Glomerular visceral epithelial cell (primary cell): ENCODE results near the gene DUSP3.
"Not testable (repeated sequence)": the region's sequence is repeated elsewhere in the genome, so short reads cannot be mapped to it uniquely, and the experiment has no call there.

Source experiments
- DNase-seq: peaks from one replicate; pipeline ENCODE4 v3.0.0-alpha.2; 2016; ENCODE audit errors: extremely low spot score

The DUSP3 gene

GRCh38 chr17:43801844-43802243 lies 23.1 kb upstream of the DUSP3 start:
- DNase-seq, result no peak

GRCh38 chr17:43800736-43801135 lies 22.0 kb upstream of the DUSP3 start:
- no peak for DNase-seq

GRCh38 chr17:43799047-43799446 lies 20.3 kb upstream of the DUSP3 start:
- no peak for DNase-seq

- not testable (repeated sequence) for DNase-seq
Observed at GRCh38 chr17:43798024-43798423, 19.2 kb upstream of the DUSP3 start.

- not testable (repeated sequence) for DNase-seq
Observed at GRCh38 chr17:43792668-43793067, 13.9 kb upstream of the DUSP3 start.

- peak; percentile 69 for DNase-seq
Observed at GRCh38 chr17:43791589-43791988, 12.8 kb upstream of the DUSP3 start.

GRCh38 chr17:43790311-43790940 lies 11.6 kb upstream of the DUSP3 start:
- DNase-seq, result no peak

DNA sequence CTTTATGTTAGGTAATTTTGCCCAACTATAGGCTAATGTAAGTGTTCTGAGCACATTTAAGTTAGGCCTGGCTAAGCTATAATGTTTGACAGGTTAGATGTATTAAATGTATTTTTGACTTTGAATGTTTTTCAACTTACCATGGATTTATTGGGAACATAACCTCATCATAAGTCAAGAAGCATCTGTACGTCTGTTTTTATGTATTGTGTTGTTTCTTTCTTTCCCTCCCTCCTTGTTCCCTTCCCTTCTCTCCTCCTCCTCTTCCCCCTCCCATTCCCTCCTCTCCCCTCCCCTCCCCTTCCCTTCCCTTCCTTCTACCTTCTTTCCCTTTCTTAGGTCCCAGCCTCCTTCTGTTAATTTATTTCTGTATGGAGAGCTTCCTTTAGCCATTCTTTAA lies 10.7 kb upstream of the DUSP3 start:
- no peak for DNase-seq

- no peak for DNase-seq
Observed at GRCh38 chr17:43788540-43788939, 9.8 kb upstream of the DUSP3 start.

DNA sequence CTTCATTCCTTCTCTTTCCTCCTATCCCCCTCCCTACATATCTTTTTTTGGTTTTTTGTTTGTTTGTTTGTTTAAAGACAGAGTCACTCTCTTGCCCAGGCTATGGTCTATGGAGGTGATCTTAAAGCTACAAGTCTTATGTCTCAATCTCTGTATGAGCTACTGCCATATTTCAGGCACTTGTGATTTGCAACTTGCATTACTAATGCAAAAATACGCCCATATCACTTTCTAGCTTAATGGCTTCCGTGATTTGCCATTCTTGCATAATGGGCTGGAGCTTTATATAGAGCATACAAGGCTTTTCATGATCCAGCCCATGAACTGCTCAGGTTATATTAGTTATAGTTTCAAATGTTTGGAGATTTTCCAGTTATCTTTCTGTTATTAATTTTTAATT lies 9.0 kb upstream of the DUSP3 start:
- no peak for DNase-seq

- peak; percentile 25 for DNase-seq
Observed at GRCh38 chr17:43784628-43785101, 5.9 kb upstream of the DUSP3 start.

DNA sequence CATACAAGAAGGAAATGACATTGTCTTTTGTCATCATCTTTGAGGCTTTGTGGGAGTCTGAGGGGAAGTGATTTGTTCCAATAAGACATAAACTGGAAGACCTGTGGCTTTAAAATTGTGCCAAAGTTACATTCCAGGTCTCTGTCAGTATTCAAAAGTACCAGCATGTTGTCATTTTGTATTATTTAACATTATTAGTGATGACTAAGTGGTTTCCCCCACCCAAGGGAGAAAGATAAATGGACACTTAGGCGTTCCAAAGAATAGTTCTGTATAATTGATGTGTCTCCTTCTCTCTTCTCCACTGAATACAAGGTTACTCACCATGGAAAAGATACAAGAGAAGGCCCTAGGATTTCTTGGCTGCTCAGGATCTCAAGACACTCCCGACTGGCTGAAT lies 5.3 kb upstream of the DUSP3 start:
- peak; percentile 30 for DNase-seq

DNA sequence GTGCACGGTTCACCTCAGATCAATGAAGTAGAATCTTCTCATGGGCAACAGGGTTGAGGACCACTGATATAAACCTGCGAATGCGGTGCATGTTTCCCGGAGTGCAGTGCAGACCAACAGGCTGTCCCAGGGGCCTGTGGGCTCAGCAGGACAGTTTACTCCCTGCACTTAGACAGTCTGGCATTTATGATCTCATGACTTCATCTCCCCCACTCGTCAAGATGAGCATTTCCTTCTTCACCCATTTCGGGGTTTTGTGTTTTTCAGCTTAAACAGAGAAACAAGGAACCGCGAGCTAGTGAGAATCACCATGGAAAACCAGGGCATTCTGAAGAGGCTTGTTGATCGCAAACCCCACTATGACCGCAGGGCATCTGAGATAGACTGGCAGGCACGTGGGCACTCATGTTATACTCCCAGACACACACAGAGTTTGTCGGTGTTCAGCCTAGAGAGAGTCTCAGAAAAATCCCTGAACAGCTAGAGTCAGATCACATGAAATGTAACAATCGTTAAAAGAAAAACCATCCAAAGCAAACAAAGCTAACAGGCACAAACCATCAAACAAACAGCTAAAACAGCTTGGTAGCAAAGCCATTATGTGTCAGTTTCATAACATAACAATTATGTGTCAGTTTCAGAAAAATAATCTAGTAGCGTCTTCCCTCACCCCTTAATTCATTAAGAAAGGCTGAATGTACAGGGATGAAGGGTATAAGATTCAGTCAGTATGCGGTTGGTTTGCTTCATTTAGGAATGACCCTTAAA lies 4.3 kb upstream of the DUSP3 start:
- DNase-seq, result no peak

DNA sequence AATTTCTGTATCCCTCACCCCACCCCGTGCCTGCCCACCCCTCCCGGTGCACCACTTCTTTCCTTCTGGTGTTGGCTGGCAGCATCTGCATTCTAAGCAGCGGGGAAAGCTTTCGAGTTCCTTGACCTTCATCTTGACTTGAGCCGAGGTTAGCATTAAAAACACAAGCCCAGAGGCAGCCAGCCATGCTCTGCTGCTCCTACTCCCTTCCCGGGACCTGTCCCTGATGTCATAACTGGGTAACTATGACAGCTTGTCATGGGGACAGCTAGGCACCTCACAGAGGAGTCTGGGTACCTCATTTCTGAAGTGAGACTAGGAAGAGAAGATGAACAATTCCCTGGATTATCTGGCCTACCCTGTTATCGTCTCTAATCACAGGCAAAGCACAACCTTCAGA lies 1.4 kb upstream of the DUSP3 start, which contains the start of gene CFAP97D1:
Gene CFAP97D1, plus strand, starts transcription at position 301 of the 400 bp plus-strand sequence. Its CDS starts 28 bp downstream, at position 329.
- DNase-seq, result no peak

GRCh38 chr17:43779145-43780125 lies 658 bp upstream of the DUSP3 start:
- no peak for DNase-seq

DNA sequence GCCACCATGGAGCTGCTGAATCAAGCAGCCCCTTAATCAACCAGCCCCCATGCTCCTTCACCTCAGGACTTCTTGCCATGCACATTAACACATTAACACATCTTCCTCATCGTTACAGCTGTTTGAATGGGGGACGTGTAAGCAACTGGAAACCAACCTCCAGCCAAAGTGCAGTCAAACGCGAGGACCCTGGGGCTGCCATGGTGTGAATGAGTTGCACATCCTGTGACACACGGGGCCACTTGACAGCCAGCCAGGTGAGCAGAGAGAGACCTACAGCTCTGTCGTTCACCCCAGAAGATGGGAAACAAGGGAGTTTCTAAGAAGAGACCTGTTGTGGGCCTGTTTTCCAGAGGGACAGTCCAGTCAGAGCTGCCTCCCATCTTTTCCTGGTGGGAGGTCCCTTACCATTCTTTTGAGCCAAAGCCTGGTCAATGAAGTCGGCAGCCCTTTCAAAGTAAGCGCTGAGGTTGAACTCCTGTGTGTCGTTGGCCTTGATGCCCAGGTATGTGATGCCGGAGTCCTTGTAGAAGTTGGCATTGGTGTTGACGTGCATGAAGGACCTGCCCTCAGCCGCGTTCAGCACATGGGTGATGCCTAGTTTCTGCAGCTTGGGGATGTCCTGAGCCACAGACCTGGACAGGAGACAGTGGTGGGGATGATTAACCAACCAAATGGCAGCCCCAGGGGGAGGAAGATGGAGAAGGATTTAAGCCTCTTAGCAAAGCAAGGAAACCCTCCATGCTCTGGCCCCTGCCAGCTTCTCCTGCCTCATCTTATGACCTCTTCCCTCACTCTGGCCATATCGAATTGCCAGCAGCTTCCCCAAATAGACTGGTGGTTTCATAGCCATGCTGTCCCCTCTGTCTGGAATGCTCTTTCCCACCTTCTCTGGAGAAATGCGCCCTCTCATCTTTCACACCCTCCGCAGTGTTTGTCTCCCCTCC lies 4.2 kb downstream of the DUSP3 start:
- no peak for DNase-seq

- DNase-seq, result no peak
Observed at GRCh38 chr17:43772877-43773648, 5.7 kb downstream of the DUSP3 start.

GRCh38 chr17:43771463-43771862 lies 7.3 kb downstream of the DUSP3 start:
- no peak for DNase-seq

GRCh38 chr17:43770957-43771356 lies 7.8 kb downstream of the DUSP3 start:
- DNase-seq, result no peak

DNA sequence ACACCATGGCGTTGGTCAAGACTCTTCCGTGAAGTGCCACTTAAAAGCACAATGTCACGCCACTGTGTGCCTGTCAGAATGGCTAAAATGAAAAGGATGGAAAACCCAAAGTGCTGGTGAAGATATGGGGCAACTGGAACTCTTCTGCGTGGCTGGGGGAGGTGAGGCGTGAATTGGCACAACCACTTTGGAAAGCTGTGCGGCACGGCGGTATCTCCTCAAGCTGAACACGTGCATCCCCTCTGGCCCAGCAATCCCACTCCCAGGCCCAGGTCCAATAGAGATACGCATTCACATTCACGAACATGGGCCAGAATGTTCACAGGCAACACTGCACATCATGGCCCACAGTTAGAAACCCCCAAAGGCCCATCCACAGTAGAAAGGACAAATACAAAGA lies 8.9 kb downstream of the DUSP3 start:
- DNase-seq, result no peak
